Liver (tissue), 9 donors: Measurements from ENCODE around the gene TSHZ3. TPM values are rescaled to one million over a fixed set of nuclear protein-coding genes. Genes with fewer than 3 reads are reported as not detected.

Experiments
- DNase-seq: peaks from one replicate; pipeline ENCODE4 v3.0.0-alpha.2; 2017; ENCODE audit warnings: low spot score
- H3K27ac ChIP-seq, 2 donors: one replicate each; pipeline ENCODE4 v1.7.0; 2013; ENCODE audit warnings: inconsistent platforms in 2 of 2, low read length in 2 of 2, control low read depth in 1 of 2, low read depth in 1 of 2, mild to moderate bottlenecking in 1 of 2
- H3K27me3 ChIP-seq, 4 donors: one replicate each; pipeline versions ENCODE4 v1.6.1 to v1.7.0; 2013; ENCODE audit warnings: low read length in 3 of 4, inconsistent platforms in 1 of 4, mild to moderate bottlenecking in 1 of 4, moderate library complexity in 1 of 4; ENCODE audit not compliant: control insufficient read depth in 4 of 4, insufficient read depth in 4 of 4
- H3K36me3 ChIP-seq, 4 donors: one replicate each; pipeline versions ENCODE4 v1.6.1 to v1.7.0; 2013; ENCODE audit warnings: low read length in 3 of 4, mild to moderate bottlenecking in 3 of 4, low read depth in 1 of 4, moderate library complexity in 1 of 4; ENCODE audit not compliant: control insufficient read depth in 4 of 4, insufficient read depth in 3 of 4
- H3K4me1 ChIP-seq, 4 donors: one replicate each; pipeline versions ENCODE4 v1.6.1 to v1.7.0; 2013; ENCODE audit warnings: low read length in 3 of 4, mild to moderate bottlenecking in 3 of 4, moderate library complexity in 1 of 4; ENCODE audit not compliant: control insufficient read depth in 4 of 4, insufficient read depth in 4 of 4
- H3K4me3 ChIP-seq, 3 donors: one replicate each; pipeline versions ENCODE4 v1.6.1 to v1.7.0; 2013; ENCODE audit warnings: low read length in 3 of 3, control low read depth in 1 of 3, low read depth in 1 of 3, mild to moderate bottlenecking in 1 of 3
- H3K9ac ChIP-seq, 2 donors: one replicate each; pipeline ENCODE4 v1.7.0; 2013; ENCODE audit warnings: low read length in 2 of 2, mild to moderate bottlenecking in 2 of 2, moderate library complexity in 2 of 2, control low read depth in 1 of 2, low read depth in 1 of 2
- H3K9me3 ChIP-seq, 4 donors: one replicate each; pipeline versions ENCODE4 v1.6.1 to v1.7.0; 2013; ENCODE audit warnings: low read length in 3 of 4; ENCODE audit not compliant: control insufficient read depth in 4 of 4
- EGR1 ChIP-seq, 2 donors: IDR thresholded peaks; 2 replicates each; pipeline ENCODE4 v1.6.1; 2016 to 2018; ENCODE audit warnings: antibody characterized with exemption in 2 of 2, low read depth in 2 of 2
- FOXA1 ChIP-seq: IDR thresholded peaks from 2 replicates; pipeline ENCODE4 v1.6.1; 2016; ENCODE audit warnings: antibody characterized with exemption
- FOXA2 ChIP-seq: IDR thresholded peaks from 2 replicates; pipeline ENCODE4 v1.6.1; 2016; ENCODE audit warnings: antibody characterized with exemption
- GABPA ChIP-seq, 2 donors: IDR thresholded peaks in 1 of 2; conservative IDR thresholded peaks in 1 of 2; 2 replicates each; pipeline ENCODE4 v1.6.1; 2016; ENCODE audit warnings: antibody characterized with exemption in 2 of 2, mild to moderate bottlenecking in 1 of 2, moderate library complexity in 1 of 2
- HNF4A ChIP-seq, 2 donors: conservative IDR thresholded peaks; 2 replicates each; pipeline ENCODE4 v1.6.1; 2016; ENCODE audit warnings: antibody characterized with exemption in 2 of 2, mild to moderate bottlenecking in 2 of 2
- HNF4G ChIP-seq: IDR thresholded peaks from 2 replicates; pipeline ENCODE4 v1.6.1; 2016; ENCODE audit warnings: antibody characterized with exemption
- JUND ChIP-seq, 2 donors: IDR thresholded peaks; 2 replicates each; pipeline ENCODE4 v1.6.1; 2016; ENCODE audit warnings: antibody characterized with exemption in 2 of 2
- NR2F2 ChIP-seq: IDR thresholded peaks from 2 replicates; pipeline ENCODE4 v1.6.1; 2016; ENCODE audit warnings: antibody characterized with exemption
- RAD21 ChIP-seq, 2 donors: IDR thresholded peaks; 2 replicates each; pipeline ENCODE4 v1.6.1; 2016; ENCODE audit warnings: antibody characterized with exemption in 2 of 2, mild to moderate bottlenecking in 2 of 2
- RXRA ChIP-seq, 2 donors: IDR thresholded peaks; 2 replicates each; pipeline ENCODE4 v1.6.1; 2017 to 2018; ENCODE audit warnings: antibody characterized with exemption in 2 of 2, mild to moderate bottlenecking in 1 of 2
- SP1 ChIP-seq: IDR thresholded peaks from 2 replicates; pipeline ENCODE4 v1.6.1; 2018; ENCODE audit warnings: antibody characterized with exemption, mild to moderate bottlenecking
- YY1 ChIP-seq: IDR thresholded peaks from 2 replicates; pipeline ENCODE4 v1.6.1; 2016; ENCODE audit warnings: antibody characterized with exemption, mild to moderate bottlenecking
- WGBS: extraction: QIAGEN DNeasy Blood & Tissue Kit; methylation state at CpG from one replicate; pipeline ENCODE4 v1.1.7; 2013; 5-methylcytosine and 5-hydroxymethylcytosine counted together
- polyA plus RNA-seq, 2 donors: library from polyadenylated mRNA; stranded (reverse) in 1 of 2; unstranded in 1 of 2; fragments of 200-250 nt in 1 of 2; fragments of >200 nt in 1 of 2; fragmentation: Nextera tagmentation in 1 of 2; extraction: Ambion mirVana in 1 of 2; gene quantifications; one replicate each; pipeline versions ENCODE4 v1.2.1 to v1.2.3, GENCODE V29; 2013 to 2015
- total RNA-seq, 2 donors: library from RNA; depleted of rRNA; stranded (reverse); fragments of >200 nt; gene quantifications; one replicate each; pipeline ENCODE4 v1.2.3, GENCODE V29; 2014
- TF ChIP-seq, protein P1 (sequence below): IDR thresholded peaks from 2 replicates; pipeline ENCODE4 v1.6.1; 2016; ENCODE audit warnings: antibody characterized with exemption
- TF ChIP-seq, protein P2 (sequence below): IDR thresholded peaks from 2 replicates; pipeline ENCODE4 v1.6.1; 2016; ENCODE audit warnings: antibody characterized with exemption
- TF ChIP-seq, protein P3 (sequence below): fragments of 150-350 bp; IDR thresholded peaks from 2 replicates; pipeline ENCODE4 v1.5.1; 2017; ENCODE audit warnings: improper control_type of control experiment, low read depth, low read length; ENCODE audit not compliant: missing input control
- TF ChIP-seq, protein P4 (sequence below): IDR thresholded peaks from 2 replicates; pipeline ENCODE4 v1.6.1; 2016; ENCODE audit warnings: antibody characterized with exemption, mild to moderate bottlenecking
- TF ChIP-seq, protein P5 (sequence below): IDR thresholded peaks from 2 replicates; pipeline ENCODE4 v1.6.1; 2016; ENCODE audit warnings: antibody characterized with exemption
- donor health status: healthy.
- donor health status: healthy.
- donor health status: healthy.
- donor health status: healthy.
- donor health status: healthy.

The TSHZ3 gene
- total and polyA plus RNA-seq, 4 donors, result 0.42 to 3.3 (median 0.68) TPM

DNA sequence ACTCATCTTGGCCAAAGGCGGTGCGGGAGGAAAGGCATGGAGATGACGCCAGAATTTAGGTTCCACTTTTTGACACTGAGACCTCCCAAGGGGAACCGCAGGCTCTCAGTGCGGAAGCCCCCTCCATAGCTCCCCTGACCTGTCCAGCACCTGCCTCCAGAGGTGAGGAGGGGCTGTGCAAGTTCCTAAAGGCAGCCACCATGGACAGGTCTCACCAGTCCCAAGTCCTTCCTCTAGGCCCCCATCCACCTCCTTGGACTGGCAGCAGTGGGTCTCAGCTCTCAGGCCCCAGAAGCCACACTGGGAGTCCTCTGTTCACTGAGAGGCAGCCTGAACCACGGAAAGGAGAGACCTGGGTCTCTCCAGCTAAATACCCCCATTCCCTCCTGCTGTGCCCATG, 31.6 kb upstream of the TSHZ3 start (continued):
- TF ChIP-seq FOXA1, result no peak

DNA sequence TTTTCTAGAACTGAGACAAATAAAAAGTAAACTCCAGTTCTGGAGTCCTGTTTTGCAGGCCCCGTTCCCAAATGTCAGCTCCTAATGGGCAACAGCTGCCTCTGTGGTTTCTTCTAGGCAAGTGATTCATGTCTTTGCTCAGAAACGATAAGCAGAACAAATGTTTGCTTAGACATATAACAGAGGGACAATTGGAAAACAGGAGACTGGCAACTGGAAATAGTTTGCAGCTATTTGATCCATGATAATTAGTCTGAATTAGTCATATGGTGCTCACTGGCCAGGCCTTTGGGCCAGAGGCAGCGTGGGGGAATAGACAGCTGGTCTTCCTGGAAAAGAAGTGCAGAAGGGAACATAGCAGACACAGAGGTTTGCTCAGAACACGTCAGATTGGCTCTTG, 29.2 kb upstream of the TSHZ3 start:
- no peak for TF ChIP-seq HNF4A (conservative IDR thresholded peaks at IDR 0.05)
- no peak for TF ChIP-seq JUND (IDR thresholded peaks at IDR 0.05)
- TF ChIP-seq, protein P1, sequence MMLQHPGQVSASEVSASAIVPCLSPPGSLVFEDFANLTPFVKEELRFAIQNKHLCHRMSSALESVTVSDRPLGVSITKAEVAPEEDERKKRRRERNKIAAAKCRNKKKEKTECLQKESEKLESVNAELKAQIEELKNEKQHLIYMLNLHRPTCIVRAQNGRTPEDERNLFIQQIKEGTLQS, result no peak
- TF ChIP-seq RAD21 (IDR thresholded peaks at IDR 0.05), result no peak
- TF ChIP-seq GABPA (IDR thresholded peaks at IDR 0.05 in 1 of 2, conservative IDR thresholded peaks at IDR 0.05 in 1 of 2), result no peak
- TF ChIP-seq, protein P2, sequence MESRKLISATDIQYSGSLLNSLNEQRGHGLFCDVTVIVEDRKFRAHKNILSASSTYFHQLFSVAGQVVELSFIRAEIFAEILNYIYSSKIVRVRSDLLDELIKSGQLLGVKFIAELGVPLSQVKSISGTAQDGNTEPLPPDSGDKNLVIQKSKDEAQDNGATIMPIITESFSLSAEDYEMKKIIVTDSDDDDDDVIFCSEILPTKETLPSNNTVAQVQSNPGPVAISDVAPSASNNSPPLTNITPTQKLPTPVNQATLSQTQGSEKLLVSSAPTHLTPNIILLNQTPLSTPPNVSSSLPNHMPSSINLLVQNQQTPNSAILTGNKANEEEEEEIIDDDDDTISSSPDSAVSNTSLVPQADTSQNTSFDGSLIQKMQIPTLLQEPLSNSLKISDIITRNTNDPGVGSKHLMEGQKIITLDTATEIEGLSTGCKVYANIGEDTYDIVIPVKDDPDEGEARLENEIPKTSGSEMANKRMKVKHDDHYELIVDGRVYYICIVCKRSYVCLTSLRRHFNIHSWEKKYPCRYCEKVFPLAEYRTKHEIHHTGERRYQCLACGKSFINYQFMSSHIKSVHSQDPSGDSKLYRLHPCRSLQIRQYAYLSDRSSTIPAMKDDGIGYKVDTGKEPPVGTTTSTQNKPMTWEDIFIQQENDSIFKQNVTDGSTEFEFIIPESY, result no peak
- TF ChIP-seq RXRA (IDR thresholded peaks at IDR 0.05), result no peak
- TF ChIP-seq, protein P3, sequence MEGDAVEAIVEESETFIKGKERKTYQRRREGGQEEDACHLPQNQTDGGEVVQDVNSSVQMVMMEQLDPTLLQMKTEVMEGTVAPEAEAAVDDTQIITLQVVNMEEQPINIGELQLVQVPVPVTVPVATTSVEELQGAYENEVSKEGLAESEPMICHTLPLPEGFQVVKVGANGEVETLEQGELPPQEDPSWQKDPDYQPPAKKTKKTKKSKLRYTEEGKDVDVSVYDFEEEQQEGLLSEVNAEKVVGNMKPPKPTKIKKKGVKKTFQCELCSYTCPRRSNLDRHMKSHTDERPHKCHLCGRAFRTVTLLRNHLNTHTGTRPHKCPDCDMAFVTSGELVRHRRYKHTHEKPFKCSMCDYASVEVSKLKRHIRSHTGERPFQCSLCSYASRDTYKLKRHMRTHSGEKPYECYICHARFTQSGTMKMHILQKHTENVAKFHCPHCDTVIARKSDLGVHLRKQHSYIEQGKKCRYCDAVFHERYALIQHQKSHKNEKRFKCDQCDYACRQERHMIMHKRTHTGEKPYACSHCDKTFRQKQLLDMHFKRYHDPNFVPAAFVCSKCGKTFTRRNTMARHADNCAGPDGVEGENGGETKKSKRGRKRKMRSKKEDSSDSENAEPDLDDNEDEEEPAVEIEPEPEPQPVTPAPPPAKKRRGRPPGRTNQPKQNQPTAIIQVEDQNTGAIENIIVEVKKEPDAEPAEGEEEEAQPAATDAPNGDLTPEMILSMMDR, result no peak
- TF ChIP-seq SP1, result no peak
- TF ChIP-seq, protein P4, sequence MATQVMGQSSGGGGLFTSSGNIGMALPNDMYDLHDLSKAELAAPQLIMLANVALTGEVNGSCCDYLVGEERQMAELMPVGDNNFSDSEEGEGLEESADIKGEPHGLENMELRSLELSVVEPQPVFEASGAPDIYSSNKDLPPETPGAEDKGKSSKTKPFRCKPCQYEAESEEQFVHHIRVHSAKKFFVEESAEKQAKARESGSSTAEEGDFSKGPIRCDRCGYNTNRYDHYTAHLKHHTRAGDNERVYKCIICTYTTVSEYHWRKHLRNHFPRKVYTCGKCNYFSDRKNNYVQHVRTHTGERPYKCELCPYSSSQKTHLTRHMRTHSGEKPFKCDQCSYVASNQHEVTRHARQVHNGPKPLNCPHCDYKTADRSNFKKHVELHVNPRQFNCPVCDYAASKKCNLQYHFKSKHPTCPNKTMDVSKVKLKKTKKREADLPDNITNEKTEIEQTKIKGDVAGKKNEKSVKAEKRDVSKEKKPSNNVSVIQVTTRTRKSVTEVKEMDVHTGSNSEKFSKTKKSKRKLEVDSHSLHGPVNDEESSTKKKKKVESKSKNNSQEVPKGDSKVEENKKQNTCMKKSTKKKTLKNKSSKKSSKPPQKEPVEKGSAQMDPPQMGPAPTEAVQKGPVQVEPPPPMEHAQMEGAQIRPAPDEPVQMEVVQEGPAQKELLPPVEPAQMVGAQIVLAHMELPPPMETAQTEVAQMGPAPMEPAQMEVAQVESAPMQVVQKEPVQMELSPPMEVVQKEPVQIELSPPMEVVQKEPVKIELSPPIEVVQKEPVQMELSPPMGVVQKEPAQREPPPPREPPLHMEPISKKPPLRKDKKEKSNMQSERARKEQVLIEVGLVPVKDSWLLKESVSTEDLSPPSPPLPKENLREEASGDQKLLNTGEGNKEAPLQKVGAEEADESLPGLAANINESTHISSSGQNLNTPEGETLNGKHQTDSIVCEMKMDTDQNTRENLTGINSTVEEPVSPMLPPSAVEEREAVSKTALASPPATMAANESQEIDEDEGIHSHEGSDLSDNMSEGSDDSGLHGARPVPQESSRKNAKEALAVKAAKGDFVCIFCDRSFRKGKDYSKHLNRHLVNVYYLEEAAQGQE, result no peak
- no peak for TF ChIP-seq FOXA2
- no peak for TF ChIP-seq NR2F2
- no peak for TF ChIP-seq EGR1 (IDR thresholded peaks at IDR 0.05; ENCODE audit: low read depth in 2 of 2)
- TF ChIP-seq YY1, result no peak
- DNase-seq, result no peak
- Histone ChIP-seq H3K36me3 (no peaks in the 10 kb centered on the region), H3K9ac (no peak overlapping the region), H3K27me3 (peaks cover 0 to 3% (median 0%) of the 10 kb centered on the region in 4 donors), H3K4me1 (no peaks in the 10 kb centered on the region), H3K4me3 (no peak overlapping the region), H3K9me3 (peaks cover 0 to 2% (median 1%) of the 10 kb centered on the region in 4 donors), H3K27ac (no peak overlapping the region)
- WGBS, result 47% methylated on average over 4 of the region's 4 CpGs

DNA sequence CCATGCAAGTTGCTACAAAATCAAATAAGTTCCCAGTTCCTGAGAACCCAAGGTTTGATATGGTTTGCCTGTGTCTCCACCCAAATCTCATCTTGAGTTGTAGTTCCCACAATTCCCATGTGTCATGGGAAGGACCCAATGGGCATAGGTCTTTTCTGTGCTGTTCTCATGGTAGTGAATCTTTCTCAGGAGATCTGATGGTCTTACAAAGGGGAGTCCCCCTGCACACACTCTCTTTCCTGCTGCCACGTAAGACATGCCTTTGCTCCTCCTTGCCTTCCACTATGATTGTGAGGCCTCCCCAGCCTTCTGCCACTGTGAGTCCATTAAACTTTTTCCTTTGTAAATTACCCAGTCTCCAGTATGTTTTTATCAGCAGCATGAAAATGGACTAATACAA, 28.5 kb upstream of the TSHZ3 start:
- Histone ChIP-seq H3K27ac (no peak overlapping the region), H3K4me3 (no peak overlapping the region), H3K36me3 (no peaks in the 10 kb centered on the region), H3K9me3 (peaks cover 0 to 2% (median 1%) of the 10 kb centered on the region in 4 donors), H3K27me3 (peaks cover 0 to 3% (median 0%) of the 10 kb centered on the region in 4 donors), H3K9ac (no peak overlapping the region), H3K4me1 (no peaks in the 10 kb centered on the region)
- no peak for DNase-seq
- 96% methylated on average over 1 of the region's 1 CpG for WGBS
- TF ChIP-seq, protein P3, result no peak
- TF ChIP-seq FOXA1, result no peak
- no peak for TF ChIP-seq FOXA2
- TF ChIP-seq RAD21 (IDR thresholded peaks at IDR 0.05), result no peak
- no peak for TF ChIP-seq RXRA (IDR thresholded peaks at IDR 0.05)
- TF ChIP-seq, protein P5, sequence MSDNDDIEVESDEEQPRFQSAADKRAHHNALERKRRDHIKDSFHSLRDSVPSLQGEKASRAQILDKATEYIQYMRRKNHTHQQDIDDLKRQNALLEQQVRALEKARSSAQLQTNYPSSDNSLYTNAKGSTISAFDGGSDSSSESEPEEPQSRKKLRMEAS, result no peak
- TF ChIP-seq, protein P1, result no peak
- no peak for TF ChIP-seq HNF4G
- no peak for TF ChIP-seq NR2F2
